ENCODE measurements around the gene TDO2.

DNA sequence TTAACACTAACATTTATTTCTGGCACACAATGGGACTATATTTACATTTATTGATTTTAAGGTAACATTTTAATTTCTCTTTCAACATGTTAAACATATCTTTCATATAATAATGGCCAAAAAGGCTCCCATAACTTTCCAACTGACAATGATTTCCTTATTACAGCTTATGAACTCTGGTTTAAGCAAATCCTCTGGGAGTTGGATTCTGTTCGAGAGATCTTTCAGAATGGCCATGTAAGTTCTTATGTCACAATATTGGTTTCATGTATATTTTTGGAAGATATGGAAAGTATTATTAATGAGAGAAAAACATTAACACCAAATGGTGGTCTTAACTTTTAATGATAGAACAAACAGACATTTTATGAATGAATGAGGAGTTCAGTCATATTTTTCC is 4.1 kb downstream of the TDO2 start:
- TF ChIP-seq, protein P1, sequence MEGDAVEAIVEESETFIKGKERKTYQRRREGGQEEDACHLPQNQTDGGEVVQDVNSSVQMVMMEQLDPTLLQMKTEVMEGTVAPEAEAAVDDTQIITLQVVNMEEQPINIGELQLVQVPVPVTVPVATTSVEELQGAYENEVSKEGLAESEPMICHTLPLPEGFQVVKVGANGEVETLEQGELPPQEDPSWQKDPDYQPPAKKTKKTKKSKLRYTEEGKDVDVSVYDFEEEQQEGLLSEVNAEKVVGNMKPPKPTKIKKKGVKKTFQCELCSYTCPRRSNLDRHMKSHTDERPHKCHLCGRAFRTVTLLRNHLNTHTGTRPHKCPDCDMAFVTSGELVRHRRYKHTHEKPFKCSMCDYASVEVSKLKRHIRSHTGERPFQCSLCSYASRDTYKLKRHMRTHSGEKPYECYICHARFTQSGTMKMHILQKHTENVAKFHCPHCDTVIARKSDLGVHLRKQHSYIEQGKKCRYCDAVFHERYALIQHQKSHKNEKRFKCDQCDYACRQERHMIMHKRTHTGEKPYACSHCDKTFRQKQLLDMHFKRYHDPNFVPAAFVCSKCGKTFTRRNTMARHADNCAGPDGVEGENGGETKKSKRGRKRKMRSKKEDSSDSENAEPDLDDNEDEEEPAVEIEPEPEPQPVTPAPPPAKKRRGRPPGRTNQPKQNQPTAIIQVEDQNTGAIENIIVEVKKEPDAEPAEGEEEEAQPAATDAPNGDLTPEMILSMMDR (IDR thresholded peaks at IDR 0.05) = no peak
- TF ChIP-seq ZNF219 (CRISPR knock-in tag; IDR thresholded peaks at IDR 0.05; ENCODE audit: borderline replicate concordance) (no peak), CREM (CRISPR knock-in tag; IDR thresholded peaks at IDR 0.05) (no peak), NFYB (CRISPR knock-in tag; conservative IDR thresholded peaks at IDR 0.05; ENCODE audit: low read depth) (no peak), JUN (CRISPR knock-in tag; IDR thresholded peaks at IDR 0.05) (no peak)
- TF ChIP-seq, protein P2, sequence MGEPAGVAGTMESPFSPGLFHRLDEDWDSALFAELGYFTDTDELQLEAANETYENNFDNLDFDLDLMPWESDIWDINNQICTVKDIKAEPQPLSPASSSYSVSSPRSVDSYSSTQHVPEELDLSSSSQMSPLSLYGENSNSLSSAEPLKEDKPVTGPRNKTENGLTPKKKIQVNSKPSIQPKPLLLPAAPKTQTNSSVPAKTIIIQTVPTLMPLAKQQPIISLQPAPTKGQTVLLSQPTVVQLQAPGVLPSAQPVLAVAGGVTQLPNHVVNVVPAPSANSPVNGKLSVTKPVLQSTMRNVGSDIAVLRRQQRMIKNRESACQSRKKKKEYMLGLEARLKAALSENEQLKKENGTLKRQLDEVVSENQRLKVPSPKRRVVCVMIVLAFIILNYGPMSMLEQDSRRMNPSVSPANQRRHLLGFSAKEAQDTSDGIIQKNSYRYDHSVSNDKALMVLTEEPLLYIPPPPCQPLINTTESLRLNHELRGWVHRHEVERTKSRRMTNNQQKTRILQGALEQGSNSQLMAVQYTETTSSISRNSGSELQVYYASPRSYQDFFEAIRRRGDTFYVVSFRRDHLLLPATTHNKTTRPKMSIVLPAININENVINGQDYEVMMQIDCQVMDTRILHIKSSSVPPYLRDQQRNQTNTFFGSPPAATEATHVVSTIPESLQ (CRISPR knock-in tag; IDR thresholded peaks at IDR 0.05) = no peak
- TF ChIP-seq, protein P3, sequence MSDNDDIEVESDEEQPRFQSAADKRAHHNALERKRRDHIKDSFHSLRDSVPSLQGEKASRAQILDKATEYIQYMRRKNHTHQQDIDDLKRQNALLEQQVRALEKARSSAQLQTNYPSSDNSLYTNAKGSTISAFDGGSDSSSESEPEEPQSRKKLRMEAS (CRISPR knock-in tag; IDR thresholded peaks at IDR 0.05) = no peak
- TF ChIP-seq, protein P4, sequence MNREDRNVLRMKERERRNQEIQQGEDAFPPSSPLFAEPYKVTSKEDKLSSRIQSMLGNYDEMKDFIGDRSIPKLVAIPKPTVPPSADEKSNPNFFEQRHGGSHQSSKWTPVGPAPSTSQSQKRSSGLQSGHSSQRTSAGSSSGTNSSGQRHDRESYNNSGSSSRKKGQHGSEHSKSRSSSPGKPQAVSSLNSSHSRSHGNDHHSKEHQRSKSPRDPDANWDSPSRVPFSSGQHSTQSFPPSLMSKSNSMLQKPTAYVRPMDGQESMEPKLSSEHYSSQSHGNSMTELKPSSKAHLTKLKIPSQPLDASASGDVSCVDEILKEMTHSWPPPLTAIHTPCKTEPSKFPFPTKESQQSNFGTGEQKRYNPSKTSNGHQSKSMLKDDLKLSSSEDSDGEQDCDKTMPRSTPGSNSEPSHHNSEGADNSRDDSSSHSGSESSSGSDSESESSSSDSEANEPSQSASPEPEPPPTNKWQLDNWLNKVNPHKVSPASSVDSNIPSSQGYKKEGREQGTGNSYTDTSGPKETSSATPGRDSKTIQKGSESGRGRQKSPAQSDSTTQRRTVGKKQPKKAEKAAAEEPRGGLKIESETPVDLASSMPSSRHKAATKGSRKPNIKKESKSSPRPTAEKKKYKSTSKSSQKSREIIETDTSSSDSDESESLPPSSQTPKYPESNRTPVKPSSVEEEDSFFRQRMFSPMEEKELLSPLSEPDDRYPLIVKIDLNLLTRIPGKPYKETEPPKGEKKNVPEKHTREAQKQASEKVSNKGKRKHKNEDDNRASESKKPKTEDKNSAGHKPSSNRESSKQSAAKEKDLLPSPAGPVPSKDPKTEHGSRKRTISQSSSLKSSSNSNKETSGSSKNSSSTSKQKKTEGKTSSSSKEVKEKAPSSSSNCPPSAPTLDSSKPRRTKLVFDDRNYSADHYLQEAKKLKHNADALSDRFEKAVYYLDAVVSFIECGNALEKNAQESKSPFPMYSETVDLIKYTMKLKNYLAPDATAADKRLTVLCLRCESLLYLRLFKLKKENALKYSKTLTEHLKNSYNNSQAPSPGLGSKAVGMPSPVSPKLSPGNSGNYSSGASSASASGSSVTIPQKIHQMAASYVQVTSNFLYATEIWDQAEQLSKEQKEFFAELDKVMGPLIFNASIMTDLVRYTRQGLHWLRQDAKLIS (CRISPR knock-in tag; IDR thresholded peaks at IDR 0.05; ENCODE audit: borderline replicate concordance) = no peak
- TF ChIP-seq, protein P5, sequence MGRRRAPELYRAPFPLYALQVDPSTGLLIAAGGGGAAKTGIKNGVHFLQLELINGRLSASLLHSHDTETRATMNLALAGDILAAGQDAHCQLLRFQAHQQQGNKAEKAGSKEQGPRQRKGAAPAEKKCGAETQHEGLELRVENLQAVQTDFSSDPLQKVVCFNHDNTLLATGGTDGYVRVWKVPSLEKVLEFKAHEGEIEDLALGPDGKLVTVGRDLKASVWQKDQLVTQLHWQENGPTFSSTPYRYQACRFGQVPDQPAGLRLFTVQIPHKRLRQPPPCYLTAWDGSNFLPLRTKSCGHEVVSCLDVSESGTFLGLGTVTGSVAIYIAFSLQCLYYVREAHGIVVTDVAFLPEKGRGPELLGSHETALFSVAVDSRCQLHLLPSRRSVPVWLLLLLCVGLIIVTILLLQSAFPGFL (CRISPR knock-in tag; IDR thresholded peaks at IDR 0.05; ENCODE audit: borderline replicate concordance) = no peak
- TF ChIP-seq, protein P6, sequence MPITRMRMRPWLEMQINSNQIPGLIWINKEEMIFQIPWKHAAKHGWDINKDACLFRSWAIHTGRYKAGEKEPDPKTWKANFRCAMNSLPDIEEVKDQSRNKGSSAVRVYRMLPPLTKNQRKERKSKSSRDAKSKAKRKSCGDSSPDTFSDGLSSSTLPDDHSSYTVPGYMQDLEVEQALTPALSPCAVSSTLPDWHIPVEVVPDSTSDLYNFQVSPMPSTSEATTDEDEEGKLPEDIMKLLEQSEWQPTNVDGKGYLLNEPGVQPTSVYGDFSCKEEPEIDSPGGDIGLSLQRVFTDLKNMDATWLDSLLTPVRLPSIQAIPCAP (CRISPR knock-in tag; IDR thresholded peaks at IDR 0.05) = no peak
- TF ChIP-seq, protein P7, sequence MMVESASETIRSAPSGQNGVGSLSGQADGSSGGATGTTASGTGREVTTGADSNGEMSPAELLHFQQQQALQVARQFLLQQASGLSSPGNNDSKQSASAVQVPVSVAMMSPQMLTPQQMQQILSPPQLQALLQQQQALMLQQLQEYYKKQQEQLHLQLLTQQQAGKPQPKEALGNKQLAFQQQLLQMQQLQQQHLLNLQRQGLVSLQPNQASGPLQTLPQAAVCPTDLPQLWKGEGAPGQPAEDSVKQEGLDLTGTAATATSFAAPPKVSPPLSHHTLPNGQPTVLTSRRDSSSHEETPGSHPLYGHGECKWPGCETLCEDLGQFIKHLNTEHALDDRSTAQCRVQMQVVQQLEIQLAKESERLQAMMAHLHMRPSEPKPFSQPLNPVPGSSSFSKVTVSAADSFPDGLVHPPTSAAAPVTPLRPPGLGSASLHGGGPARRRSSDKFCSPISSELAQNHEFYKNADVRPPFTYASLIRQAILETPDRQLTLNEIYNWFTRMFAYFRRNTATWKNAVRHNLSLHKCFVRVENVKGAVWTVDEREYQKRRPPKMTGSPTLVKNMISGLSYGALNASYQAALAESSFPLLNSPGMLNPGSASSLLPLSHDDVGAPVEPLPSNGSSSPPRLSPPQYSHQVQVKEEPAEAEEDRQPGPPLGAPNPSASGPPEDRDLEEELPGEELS (CRISPR knock-in tag; IDR thresholded peaks at IDR 0.05) = no peak
- TF ChIP-seq, protein P8, sequence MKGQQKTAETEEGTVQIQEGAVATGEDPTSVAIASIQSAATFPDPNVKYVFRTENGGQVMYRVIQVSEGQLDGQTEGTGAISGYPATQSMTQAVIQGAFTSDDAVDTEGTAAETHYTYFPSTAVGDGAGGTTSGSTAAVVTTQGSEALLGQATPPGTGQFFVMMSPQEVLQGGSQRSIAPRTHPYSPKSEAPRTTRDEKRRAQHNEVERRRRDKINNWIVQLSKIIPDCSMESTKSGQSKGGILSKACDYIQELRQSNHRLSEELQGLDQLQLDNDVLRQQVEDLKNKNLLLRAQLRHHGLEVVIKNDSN (CRISPR knock-in tag; IDR thresholded peaks at IDR 0.05) = no peak
